ENCODE measurements around the gene AFAP1.

DNA sequence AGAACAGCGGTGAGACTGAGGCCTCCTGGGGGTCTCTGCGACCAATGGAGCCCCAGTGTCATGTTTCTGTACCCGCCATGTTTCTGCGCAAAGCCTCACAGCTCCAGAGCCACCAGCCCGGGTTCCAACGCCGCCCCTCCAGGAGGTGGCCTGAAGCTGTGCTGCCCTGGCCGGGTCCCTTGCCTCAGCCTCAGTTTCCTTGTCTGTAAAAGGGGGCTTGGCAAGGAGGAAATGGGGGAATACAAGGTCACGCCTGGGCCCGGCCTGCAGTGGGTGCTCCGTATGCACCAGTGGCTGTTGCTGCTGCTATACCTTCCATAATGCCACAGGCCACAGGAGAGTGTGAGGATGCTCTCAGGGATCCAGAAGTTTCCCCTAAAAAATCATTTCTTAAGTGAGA is 229.5 kb downstream of the AFAP1 start:
- TF ChIP-seq, protein P1, sequence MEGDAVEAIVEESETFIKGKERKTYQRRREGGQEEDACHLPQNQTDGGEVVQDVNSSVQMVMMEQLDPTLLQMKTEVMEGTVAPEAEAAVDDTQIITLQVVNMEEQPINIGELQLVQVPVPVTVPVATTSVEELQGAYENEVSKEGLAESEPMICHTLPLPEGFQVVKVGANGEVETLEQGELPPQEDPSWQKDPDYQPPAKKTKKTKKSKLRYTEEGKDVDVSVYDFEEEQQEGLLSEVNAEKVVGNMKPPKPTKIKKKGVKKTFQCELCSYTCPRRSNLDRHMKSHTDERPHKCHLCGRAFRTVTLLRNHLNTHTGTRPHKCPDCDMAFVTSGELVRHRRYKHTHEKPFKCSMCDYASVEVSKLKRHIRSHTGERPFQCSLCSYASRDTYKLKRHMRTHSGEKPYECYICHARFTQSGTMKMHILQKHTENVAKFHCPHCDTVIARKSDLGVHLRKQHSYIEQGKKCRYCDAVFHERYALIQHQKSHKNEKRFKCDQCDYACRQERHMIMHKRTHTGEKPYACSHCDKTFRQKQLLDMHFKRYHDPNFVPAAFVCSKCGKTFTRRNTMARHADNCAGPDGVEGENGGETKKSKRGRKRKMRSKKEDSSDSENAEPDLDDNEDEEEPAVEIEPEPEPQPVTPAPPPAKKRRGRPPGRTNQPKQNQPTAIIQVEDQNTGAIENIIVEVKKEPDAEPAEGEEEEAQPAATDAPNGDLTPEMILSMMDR (IDR thresholded peaks at IDR 0.05; ENCODE audit: extremely low read depth in 1 of 2, insufficient read depth in 1 of 2, low read depth in 1 of 2, low read length in 2 of 2), result no peak
- TF ChIP-seq POLR2A (IDR thresholded peaks at IDR 0.05; ENCODE audit: low read depth, low read length) (no peak), EZH2 (IDR thresholded peaks at IDR 0.05; ENCODE audit: borderline replicate concordance, low read depth, low read length, severe bottlenecking) (no peak), JUN (IDR thresholded peaks at IDR 0.05; ENCODE audit: borderline replicate concordance, insufficient read depth, insufficient read length, low read depth) (no peak), MYC (IDR thresholded peaks at IDR 0.05; ENCODE audit: low read depth, low read length) (no peak)
- TF ChIP-seq, protein P2, sequence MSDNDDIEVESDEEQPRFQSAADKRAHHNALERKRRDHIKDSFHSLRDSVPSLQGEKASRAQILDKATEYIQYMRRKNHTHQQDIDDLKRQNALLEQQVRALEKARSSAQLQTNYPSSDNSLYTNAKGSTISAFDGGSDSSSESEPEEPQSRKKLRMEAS (IDR thresholded peaks at IDR 0.05; ENCODE audit: insufficient read depth, insufficient read length), result no peak
